Effector memory CD8-positive, alpha-beta T cell (primary cell): ENCODE results near the gene NR1H4.
"Not testable (repeated sequence)": the region's sequence is repeated elsewhere in the genome, so short reads cannot be mapped to it uniquely, and the experiment has no call there.

Experiments used
- ATAC-seq: fragments of 150-1000 bp; cut with Tn5 transposase; replicated peaks from 2 replicates; pipeline ENCODE4 v1.10.0; 2021; ENCODE audit warnings: mild to moderate bottlenecking, moderate library complexity
- DNase-seq, 3 experiments: peaks; one replicate each; pipeline ENCODE4 v3.0.0; 2021
- H3K27ac Mint-ChIP-seq, 2 donors: one replicate each; pipeline ENCODE4 v1.8.0; 2022; ENCODE audit warnings: mild to moderate bottlenecking in 2 of 2, mixed read lengths in 2 of 2, moderate library complexity in 2 of 2
- H3K27me3 Mint-ChIP-seq, 2 donors: one replicate each; pipeline ENCODE4 v1.8.0; 2022; ENCODE audit warnings: mixed read lengths in 2 of 2
- H3K36me3 Mint-ChIP-seq: one replicate; pipeline ENCODE4 v1.8.0; 2022; ENCODE audit warnings: mild to moderate bottlenecking, moderate library complexity, mixed read lengths; ENCODE audit not compliant: insufficient read depth
- H3K4me1 Mint-ChIP-seq, 2 donors: one replicate each; pipeline ENCODE4 v1.8.0; 2022; ENCODE audit warnings: low read depth in 2 of 2, mixed read lengths in 2 of 2
- H3K4me3 Mint-ChIP-seq, 2 donors: one replicate each; pipeline ENCODE4 v1.8.0; 2022; ENCODE audit warnings: mild to moderate bottlenecking in 2 of 2, mixed read lengths in 2 of 2, moderate library complexity in 2 of 2
- H3K9me3 Mint-ChIP-seq, 2 donors: one replicate each; pipeline ENCODE4 v1.8.0; 2022; ENCODE audit warnings: mixed read lengths in 2 of 2
- total RNA-seq, 9 experiments: gene quantifications; one replicate each; lab custom pipeline; 2026; lab: John Stamatoyannopoulos, UW

NR1H4 gene
- total RNA-seq, result 0 to 0.06 (median 0) reads per million in 9 experiments

DNA sequence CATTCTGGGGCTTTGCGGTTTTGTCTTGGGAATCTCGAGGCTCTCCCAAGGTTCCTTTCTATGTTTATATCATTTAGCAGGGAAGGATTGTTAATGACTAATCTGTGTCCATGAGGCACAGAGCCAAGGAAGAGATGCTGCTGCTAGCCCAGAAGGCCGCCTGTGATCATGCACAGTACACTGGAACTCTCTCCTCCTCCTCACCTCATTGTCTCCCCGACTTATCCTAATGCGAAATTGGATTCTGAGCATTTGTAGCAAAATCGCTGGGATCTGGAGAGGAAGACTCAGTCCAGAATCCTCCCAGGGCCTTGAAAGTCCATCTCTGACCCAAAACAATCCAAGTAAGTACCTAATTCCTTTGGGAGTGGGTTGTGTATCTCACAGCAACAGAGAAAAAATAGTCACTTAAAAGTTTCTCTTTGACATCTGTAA is at the start of gene NR1H4:
NR1H4 (plus strand) TSS at position 151 of the 435 bp plus-strand sequence. CDS start 19,458 bp downstream, outside the sequence.
- no peak for ATAC-seq
- Mint-ChIP-seq H3K36me3 (no peaks in the 10 kb centered on the region), H3K4me3 (no peak within 1 kb of the TSS), H3K27ac (no peak within 1 kb of the TSS), H3K9me3 (no peaks in the 10 kb centered on the region), H3K4me1 (no peaks in the 10 kb centered on the region), H3K27me3 (peaks cover 18 to 25% of the 10 kb centered on the region in 2 donors)
- no peak for DNase-seq

DNA sequence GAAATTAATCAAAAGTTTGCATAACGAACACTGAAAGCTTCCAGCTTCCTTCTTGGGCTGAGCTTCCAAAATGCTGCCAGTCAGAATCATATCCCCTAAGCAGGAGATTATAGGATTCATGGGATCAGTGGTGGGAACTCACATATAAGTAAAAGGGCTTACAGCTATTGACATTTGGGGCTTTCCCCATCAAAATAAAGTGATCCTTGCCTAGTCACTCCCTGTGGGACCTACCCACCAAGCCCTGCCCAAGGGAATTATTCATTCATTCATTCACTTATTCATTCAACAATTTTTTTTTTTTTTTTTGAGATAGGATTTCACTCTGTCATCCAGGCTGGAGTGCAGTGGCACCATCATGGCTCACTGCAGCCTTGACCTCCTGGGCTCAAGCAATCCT is 47.5 kb upstream of the NR1H4 start:
- ATAC-seq (no peak), DNase-seq (no peak)

DNA sequence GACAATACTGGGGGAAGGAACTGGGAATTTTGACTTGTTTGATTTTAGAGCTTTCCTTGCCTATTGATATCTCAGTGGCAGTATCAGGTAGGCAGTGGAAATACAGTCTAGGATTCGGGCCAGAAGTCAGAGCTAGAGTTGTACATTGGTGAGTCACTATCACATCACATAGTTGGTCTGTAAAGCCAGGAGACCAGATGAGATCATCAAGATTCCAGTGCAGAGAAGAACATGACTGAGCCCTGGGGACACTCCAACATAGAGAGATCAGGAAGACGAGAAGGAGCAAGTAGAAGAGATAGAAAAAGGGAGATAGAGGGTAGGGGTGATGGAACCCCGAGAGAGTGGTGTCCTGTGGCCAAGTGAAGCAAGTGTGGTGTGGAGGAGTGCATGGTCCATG is 46.6 kb upstream of the NR1H4 start:
- no peak overlapping the region for H3K27ac Mint-ChIP-seq
- no peak overlapping the region for H3K4me3 Mint-ChIP-seq
- ATAC-seq, result no peak

More for the DNA sequence above, 47.5 kb upstream of the NR1H4 start:
- Mint-ChIP-seq H3K9me3 (peaks cover 6 to 13% of the 10 kb centered on the region in 2 donors), H3K36me3 (no peaks in the 10 kb centered on the region), H3K27ac (no peak overlapping the region), H3K4me1 (no peaks in the 10 kb centered on the region), H3K27me3 (peaks cover 0 to 22% of the 10 kb centered on the region in 2 donors), H3K4me3 (no peak overlapping the region)

DNA sequence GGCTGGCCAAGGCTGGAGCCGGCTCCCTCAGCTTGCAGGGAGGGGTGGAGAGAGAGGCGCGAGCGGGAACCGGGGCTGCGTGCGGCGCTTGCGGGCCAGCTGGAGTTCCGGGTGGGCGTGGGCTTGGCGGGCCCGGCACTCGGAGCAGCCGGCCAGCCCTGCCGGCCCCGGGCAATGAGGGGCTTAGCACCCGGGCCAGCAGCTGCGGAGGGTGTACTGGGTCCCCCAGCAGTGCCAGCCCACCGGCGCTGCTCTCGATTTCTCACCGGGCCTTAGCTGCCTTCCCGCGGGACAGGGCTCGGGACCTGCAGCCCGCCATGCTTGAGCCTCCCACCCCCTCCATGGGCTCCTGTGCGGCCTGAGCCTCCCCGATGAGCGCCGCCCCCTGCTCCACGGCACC is 43.4 kb upstream of the NR1H4 start:
- Mint-ChIP-seq H3K27me3 (peaks cover 0 to 15% of the 10 kb centered on the region in 2 donors), H3K9me3 (peaks cover 6 to 13% of the 10 kb centered on the region in 2 donors)
- not testable (repeated sequence) for H3K4me3 Mint-ChIP-seq, H3K27ac Mint-ChIP-seq, H3K4me1 Mint-ChIP-seq, H3K36me3 Mint-ChIP-seq, ATAC-seq, DNase-seq

More for the DNA sequence above, 46.6 kb upstream of the NR1H4 start:
- no peak for DNase-seq
- H3K36me3 Mint-ChIP-seq, result no peaks in the 10 kb centered on the region
- H3K27me3 Mint-ChIP-seq, result peaks cover 0 to 22% of the 10 kb centered on the region in 2 donors
- H3K4me1 Mint-ChIP-seq, result no peaks in the 10 kb centered on the region
- peaks cover 6 to 13% of the 10 kb centered on the region in 2 donors for H3K9me3 Mint-ChIP-seq

DNA sequence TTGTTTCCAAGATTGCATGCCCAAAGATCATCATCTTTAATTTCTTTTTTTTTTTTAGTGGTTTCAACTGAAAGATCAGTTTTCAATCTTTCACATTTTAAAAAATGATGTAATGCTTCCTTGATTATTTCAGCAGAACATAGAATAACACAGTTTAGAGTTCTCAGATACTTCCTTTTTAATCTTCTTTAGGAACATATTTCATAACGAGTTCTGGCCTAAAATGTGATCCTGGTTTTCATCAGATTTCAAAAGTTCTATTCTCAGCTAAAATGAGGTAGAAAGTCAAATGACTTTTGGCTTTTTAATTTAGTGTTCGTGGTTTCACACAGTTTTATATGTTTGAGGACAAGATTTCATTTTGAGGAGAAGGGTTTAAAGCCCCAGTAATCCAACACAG is 40.0 kb upstream of the NR1H4 start:
- H3K4me1 Mint-ChIP-seq, result no peaks in the 10 kb centered on the region
- peaks cover 0 to 2% of the 10 kb centered on the region in 2 donors for H3K9me3 Mint-ChIP-seq
- H3K27ac Mint-ChIP-seq, result no peak overlapping the region
- DNase-seq (no peak), ATAC-seq (no peak)
- H3K27me3 Mint-ChIP-seq, result peaks cover 0 to 12% of the 10 kb centered on the region in 2 donors
- no peaks in the 10 kb centered on the region for H3K36me3 Mint-ChIP-seq
- H3K4me3 Mint-ChIP-seq, result no peak overlapping the region

DNA sequence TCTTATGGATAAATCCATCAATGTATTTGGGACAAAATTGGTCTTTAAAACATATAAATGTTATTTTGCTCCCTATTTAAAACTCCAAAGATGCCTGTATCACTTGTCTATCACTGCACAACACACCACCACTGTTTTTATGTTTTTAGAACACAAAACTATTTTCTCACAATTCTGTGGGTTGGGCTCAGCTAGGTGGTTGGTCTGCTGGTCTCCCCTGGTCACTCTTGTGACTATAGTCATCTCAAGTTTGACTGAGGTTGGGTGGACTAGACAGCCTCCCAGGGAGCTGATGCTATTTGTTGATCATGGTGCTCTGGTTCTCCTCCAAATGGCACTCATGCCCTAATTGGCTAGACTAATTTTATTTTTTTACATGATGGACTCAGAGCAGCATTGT is 39.5 kb upstream of the NR1H4 start:
- no peak for DNase-seq
- ATAC-seq, result no peak

DNA sequence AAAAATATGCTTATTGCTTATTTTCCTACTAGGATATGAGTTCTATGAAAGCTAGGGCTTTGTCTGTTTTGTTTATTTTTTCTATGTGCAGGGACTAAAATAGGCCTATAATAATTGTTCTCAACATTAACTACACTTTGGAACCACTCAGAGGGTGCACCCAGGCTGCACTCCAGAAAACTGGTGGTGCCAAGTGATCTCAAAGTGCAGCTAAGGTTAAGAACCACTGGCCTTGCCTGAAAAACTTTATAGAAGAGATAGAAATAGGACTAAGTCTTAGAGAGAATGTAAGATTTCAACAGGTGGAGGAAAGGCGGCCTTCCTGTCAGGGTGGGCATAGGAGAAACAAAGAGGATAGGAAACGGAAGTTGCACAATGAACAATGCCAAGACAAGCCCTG is 37.7 kb upstream of the NR1H4 start:
- Mint-ChIP-seq H3K9me3 (peaks cover 0 to 2% of the 10 kb centered on the region in 2 donors), H3K27ac (no peak overlapping the region), H3K4me1 (no peaks in the 10 kb centered on the region), H3K36me3 (no peaks in the 10 kb centered on the region), H3K27me3 (peaks cover 0 to 12% of the 10 kb centered on the region in 2 donors), H3K4me3 (no peak overlapping the region)
- DNase-seq (no peak), ATAC-seq (no peak)

More for the DNA sequence above, 39.5 kb upstream of the NR1H4 start:
- H3K4me3 Mint-ChIP-seq, result no peak overlapping the region
- no peak overlapping the region for H3K27ac Mint-ChIP-seq
- H3K27me3 Mint-ChIP-seq, result peaks cover 0 to 12% of the 10 kb centered on the region in 2 donors
- H3K36me3 Mint-ChIP-seq, result no peaks in the 10 kb centered on the region
- no peaks in the 10 kb centered on the region for H3K4me1 Mint-ChIP-seq
- H3K9me3 Mint-ChIP-seq, result peaks cover 0 to 2% of the 10 kb centered on the region in 2 donors

DNA sequence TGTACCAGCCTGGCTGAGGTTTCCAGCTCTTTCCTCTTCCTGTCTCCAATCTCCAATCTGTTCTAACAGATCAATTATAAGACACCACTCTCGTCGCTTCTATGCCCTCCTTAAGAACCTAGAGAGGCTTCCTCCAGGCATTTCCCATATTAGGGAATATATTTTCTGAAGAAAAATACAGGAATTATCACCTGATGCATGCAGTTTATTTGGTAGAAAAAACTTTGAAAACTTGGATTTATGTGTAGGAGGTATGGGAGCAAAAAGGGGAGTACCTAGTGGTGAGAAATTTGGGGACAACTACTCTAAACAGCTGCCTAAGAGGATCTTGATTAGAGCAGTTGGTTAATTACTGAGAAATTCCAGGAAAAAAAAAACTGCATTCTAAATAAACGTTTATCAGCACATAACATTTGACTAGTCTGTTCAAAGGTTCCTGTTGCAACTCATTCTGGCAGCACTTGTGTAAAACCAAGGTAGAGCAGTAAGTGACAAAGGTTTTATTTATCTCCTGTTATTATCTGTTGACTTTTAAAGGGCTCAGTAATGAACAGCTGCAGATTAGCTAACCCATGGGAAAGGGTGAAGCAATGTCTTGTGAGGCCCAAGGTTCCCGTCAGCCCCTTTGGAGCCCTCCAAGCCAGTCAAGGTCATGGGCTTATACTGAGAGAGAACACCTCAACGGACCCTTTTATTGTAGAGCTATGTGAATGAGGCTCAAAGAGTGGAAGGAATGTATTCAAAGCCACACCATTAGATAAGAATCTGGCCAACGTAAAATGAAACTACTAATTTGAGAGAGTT is 36.4 kb upstream of the NR1H4 start:
- no peak overlapping the region for H3K27ac Mint-ChIP-seq
- ATAC-seq (no peak), DNase-seq (no peak)
- H3K4me1 Mint-ChIP-seq, result no peaks in the 10 kb centered on the region
- no peak overlapping the region for H3K4me3 Mint-ChIP-seq
- H3K36me3 Mint-ChIP-seq, result no peaks in the 10 kb centered on the region
- peaks cover 0 to 2% of the 10 kb centered on the region in 2 donors for H3K9me3 Mint-ChIP-seq
- H3K27me3 Mint-ChIP-seq, result peaks cover 0 to 12% of the 10 kb centered on the region in 2 donors

DNA sequence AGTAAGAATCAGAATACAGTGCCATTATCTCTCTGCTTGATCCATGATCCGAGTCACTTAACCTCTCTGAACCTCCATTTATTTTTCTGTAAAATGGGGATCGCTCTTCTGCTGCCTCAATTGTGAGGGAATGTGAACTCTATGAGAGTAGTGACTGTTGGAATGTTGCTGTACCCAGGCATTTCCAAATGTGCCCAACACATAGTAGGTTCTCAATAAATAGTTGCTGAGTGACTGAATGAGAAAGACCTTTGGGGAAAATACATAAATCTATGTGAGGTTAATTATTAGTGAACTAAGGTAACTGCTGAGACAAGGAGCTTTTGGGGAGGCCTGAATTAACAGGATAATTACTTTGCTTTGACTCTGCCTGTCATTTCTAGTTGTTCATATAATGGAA is 33.9 kb upstream of the NR1H4 start:
- no peak overlapping the region for H3K27ac Mint-ChIP-seq
- no peaks in the 10 kb centered on the region for H3K36me3 Mint-ChIP-seq
- H3K4me3 Mint-ChIP-seq, result no peak overlapping the region
- no peak for ATAC-seq
- peaks cover 0 to 12% of the 10 kb centered on the region in 2 donors for H3K27me3 Mint-ChIP-seq
- no peaks in the 10 kb centered on the region for H3K4me1 Mint-ChIP-seq
- DNase-seq, result no peak
- H3K9me3 Mint-ChIP-seq, result peaks cover 0 to 2% of the 10 kb centered on the region in 2 donors

DNA sequence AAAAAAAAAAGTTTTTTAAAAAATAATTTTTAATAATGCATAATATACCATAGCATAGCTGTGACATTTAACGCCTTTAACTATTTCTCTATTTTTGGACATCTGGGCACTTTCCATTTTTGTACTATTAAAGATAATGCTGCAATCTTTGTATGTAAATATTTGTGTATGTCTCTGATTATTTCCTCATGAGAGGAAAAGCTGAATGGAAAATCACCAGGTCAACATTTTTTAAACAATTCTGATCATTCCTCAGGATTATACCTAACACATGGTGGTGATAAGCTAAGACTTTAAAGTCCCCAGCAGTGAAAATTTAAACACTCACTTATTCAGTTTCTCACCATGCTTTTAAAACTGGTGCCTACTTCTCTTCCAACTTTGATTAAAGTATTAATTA is 31.3 kb upstream of the NR1H4 start:
- Mint-ChIP-seq H3K27me3 (peaks cover 19% of the 10 kb centered on the region in 2 donors), H3K9me3 (peaks cover 0 to 2% of the 10 kb centered on the region in 2 donors), H3K36me3 (no peaks in the 10 kb centered on the region), H3K27ac (no peak overlapping the region), H3K4me3 (no peak overlapping the region), H3K4me1 (no peaks in the 10 kb centered on the region)
- ATAC-seq, result no peak
- DNase-seq, result no peak

DNA sequence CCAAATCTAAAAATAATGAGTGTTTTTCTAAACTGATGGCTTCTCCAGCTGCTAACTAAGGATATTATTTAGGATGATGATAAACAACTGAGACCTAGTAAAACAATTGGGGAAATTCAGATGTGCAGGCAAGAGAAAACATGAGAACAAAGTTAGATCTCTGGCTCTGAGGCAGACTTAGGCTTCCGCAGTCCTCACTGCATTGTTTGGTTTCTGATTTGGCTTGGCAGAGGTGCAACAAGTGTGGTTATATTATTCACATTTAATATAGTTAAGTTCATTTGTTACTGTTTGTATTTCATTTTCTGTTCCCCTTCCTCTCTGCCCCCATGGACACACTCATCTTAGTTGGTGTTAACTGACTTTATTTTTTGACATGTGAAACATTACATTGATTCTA is 30.2 kb upstream of the NR1H4 start:
- DNase-seq (no peak), ATAC-seq (no peak)
- peaks cover 16 to 23% of the 10 kb centered on the region in 2 donors for H3K27me3 Mint-ChIP-seq

DNA sequence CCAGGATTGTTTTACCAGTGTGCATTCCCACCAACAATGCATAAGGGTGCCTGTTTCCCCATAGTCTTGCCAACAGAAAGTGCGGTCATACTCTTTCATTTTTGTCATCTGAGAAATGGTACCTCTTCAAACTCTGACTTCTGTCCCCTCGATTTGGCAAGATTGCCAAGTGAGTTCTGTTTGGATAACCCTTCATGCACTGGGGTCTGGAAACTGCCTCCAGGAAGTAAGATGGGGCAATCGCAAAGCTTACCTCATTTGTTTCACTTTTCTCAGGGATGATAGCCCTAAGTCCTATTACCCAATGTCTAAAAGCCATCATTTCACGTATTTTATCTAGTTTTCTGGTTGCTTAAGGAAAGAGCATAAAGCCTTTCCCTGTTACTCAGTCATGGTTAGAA is 28.6 kb upstream of the NR1H4 start:
- H3K36me3 Mint-ChIP-seq, result no peaks in the 10 kb centered on the region
- peaks cover 15 to 29% of the 10 kb centered on the region in 2 donors for H3K27me3 Mint-ChIP-seq
- no peak overlapping the region for H3K27ac Mint-ChIP-seq
- ATAC-seq, result no peak
- no peaks in the 10 kb centered on the region for H3K4me1 Mint-ChIP-seq
- no peak for DNase-seq
- H3K4me3 Mint-ChIP-seq, result no peak overlapping the region
- H3K9me3 Mint-ChIP-seq, result no peaks in the 10 kb centered on the region

More for the DNA sequence above, 30.2 kb upstream of the NR1H4 start:
- no peaks in the 10 kb centered on the region for H3K36me3 Mint-ChIP-seq
- no peaks in the 10 kb centered on the region for H3K9me3 Mint-ChIP-seq
- H3K4me3 Mint-ChIP-seq, result no peak overlapping the region
- no peak overlapping the region for H3K27ac Mint-ChIP-seq
- no peaks in the 10 kb centered on the region for H3K4me1 Mint-ChIP-seq

DNA sequence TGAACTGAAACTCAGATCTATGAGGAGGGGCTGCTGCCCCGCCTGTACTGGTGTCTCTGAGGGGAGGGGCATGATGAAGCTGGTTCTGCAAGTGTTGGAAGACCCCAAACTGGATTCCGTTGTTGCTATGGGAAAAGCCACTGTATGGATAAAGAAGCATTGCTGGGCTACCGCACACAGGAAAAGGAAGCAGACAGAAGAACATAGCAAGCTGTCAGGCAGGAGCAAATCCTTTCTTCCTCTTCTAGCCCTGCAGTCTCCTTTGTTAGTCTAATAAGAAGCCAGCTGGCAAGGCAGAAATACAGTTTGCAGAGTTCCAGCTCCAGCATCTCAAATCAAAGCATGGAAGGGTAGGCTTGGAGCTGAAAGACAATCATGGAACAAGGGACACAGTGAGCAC is 26.3 kb upstream of the NR1H4 start:
- H3K9me3 Mint-ChIP-seq, result no peaks in the 10 kb centered on the region
- no peak overlapping the region for H3K27ac Mint-ChIP-seq
- ATAC-seq, result no peak
- no peaks in the 10 kb centered on the region for H3K36me3 Mint-ChIP-seq
- no peak overlapping the region for H3K4me3 Mint-ChIP-seq
- no peak for DNase-seq
- peaks cover 15 to 45% of the 10 kb centered on the region in 2 donors for H3K27me3 Mint-ChIP-seq
- no peaks in the 10 kb centered on the region for H3K4me1 Mint-ChIP-seq

DNA sequence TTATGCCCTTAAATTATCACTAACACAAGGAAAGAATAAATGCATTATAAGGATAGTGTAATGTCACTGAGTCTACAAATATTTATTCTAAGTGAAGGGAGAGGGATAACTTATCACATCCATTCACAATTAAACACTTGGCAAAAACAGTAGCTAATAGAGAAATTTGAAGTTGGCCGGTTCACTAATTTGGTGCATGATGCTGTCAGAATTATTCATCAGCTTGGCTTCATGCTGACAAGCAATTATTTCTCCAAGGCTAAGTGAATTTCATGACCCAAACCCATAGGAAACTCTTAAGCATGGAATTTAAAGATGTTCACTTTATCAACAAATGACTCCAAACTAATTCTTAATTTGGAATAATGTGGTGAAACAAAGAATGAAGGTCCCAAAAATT is 25.0 kb upstream of the NR1H4 start:
- ATAC-seq (no peak), DNase-seq (no peak)
- Mint-ChIP-seq H3K9me3 (no peaks in the 10 kb centered on the region), H3K4me3 (no peak overlapping the region), H3K36me3 (no peaks in the 10 kb centered on the region), H3K27ac (no peak overlapping the region), H3K4me1 (no peaks in the 10 kb centered on the region), H3K27me3 (peaks cover 15 to 45% of the 10 kb centered on the region in 2 donors)
